GM12891 (cell line): ENCODE data around the gene RUFY4.
"Not testable (repeated sequence)": the region's sequence is repeated elsewhere in the genome, so short reads cannot be mapped to it uniquely, and the experiment has no call there.

Experiments
- POLR2A ChIP-seq: IDR thresholded peaks from 2 replicates; pipeline ENCODE4 v1.6.1; 2011; ENCODE audit warnings: low read depth, low read length, control low read depth
- POLR2AphosphoS5 ChIP-seq: IDR thresholded peaks from 2 replicates; pipeline ENCODE4 v1.6.1; 2011; ENCODE audit warnings: low read depth, low read length, control low read depth

- not testable (repeated sequence) for TF ChIP-seq POLR2A, POLR2AphosphoS5
Observed at GRCh38 chr2:218034497-218035213, 34.4 kb upstream of the RUFY4 start.
